H1 (cell line): ENCODE results near the gene PRPS1. TPM values are rescaled to one million over a fixed set of nuclear protein-coding genes. Genes with fewer than 3 reads are reported as not detected.

Source experiments
- CTCF ChIA-PET: fragments of 300-600 bp; sonication (Branson Sonifier 250); formaldehyde crosslinking; loops from one replicate; lab custom pipeline; 2021; ENCODE audit not compliant: partially characterized antibody; lab: Charles Lee
- POLR2A ChIA-PET: fragments of 300-600 bp; sonication (Branson Sonifier 250); formaldehyde crosslinking; loops from one replicate; lab custom pipeline; 2021; ENCODE audit warnings: inconsistent platforms; ENCODE audit not compliant: partially characterized antibody; lab: Charles Lee
- DNase-seq, 2 experiments: peaks; one replicate each; pipeline versions ENCODE4 v3.0.0 to v3.0.0-alpha.2; 2010 to 2022; ENCODE audit warnings: low spot score in 2 of 2, low read depth in 1 of 2, mixed read lengths in 1 of 2
- FAIRE-seq: peaks from 2 replicates; lab custom pipeline; 2011; peaks lifted over from hg19 to GRCh38; lab: Jason Lieb, UNC
- H2AFZ ChIP-seq: 2 replicates; pipeline ENCODE4 v1.8.1; 2012; ENCODE audit warnings: low read length, inconsistent platforms
- H2AK5ac ChIP-seq: 2 replicates; pipeline ENCODE4 v1.6.1; 2013; ENCODE audit warnings: low read depth, low read length
- H2BK120ac ChIP-seq: replicated peaks from 2 replicates; pipeline ENCODE3; 2013; ENCODE audit warnings: low read depth, low read length, inconsistent platforms
- H2BK12ac ChIP-seq: 2 replicates; pipeline ENCODE4 v1.6.1; 2013; ENCODE audit warnings: low read depth, low read length
- H2BK15ac ChIP-seq: 2 replicates; pipeline ENCODE4 v1.6.1; 2013; ENCODE audit warnings: low read length
- H2BK20ac ChIP-seq: 2 replicates; pipeline ENCODE4 v1.6.1; 2013; ENCODE audit warnings: low read length
- H2BK5ac ChIP-seq: 2 replicates; pipeline ENCODE4 v1.6.1; 2013; ENCODE audit warnings: low read depth, low read length
- H3K14ac ChIP-seq: 2 replicates; pipeline ENCODE4 v1.6.1; 2013; ENCODE audit warnings: inconsistent platforms; ENCODE audit not compliant: insufficient read length
- H3K18ac ChIP-seq: 2 replicates; pipeline ENCODE4 v1.6.1; 2013; ENCODE audit warnings: low read length; ENCODE audit errors: extremely low read depth
- H3K23ac ChIP-seq: 2 replicates; pipeline ENCODE4 v1.6.1; 2013; ENCODE audit warnings: inconsistent platforms; ENCODE audit not compliant: insufficient read length
- H3K23me2 ChIP-seq: 2 replicates; pipeline ENCODE4 v1.6.1; 2013; ENCODE audit warnings: low read depth, low read length
- H3K27ac ChIP-seq: 2 replicates; pipeline ENCODE4 v1.6.1; 2011; ENCODE audit warnings: low read depth, low read length, inconsistent platforms
- H3K27me3 ChIP-seq, 4 experiments: replicated peaks in 1 of 4; 1 replicate in 1 of 4; 2 replicates in 3 of 4; pipeline versions ENCODE4 v1.6.1 to v1.8.1; 2011 to 2013; ENCODE audit warnings: low read length in 3 of 4, mild to moderate bottlenecking in 3 of 4, inconsistent platforms in 2 of 4, mixed read lengths in 2 of 4, moderate library complexity in 1 of 4; ENCODE audit not compliant: control insufficient read depth in 3 of 4, insufficient read depth in 3 of 4; ENCODE audit errors: extremely low read depth in 1 of 4
- H3K36me3 ChIP-seq, 4 experiments: 2 replicates each; pipeline versions ENCODE4 v1.6.1 to v1.8.1; 2011 to 2013; ENCODE audit warnings: mild to moderate bottlenecking in 4 of 4, low read length in 3 of 4, moderate library complexity in 2 of 4, control low read depth in 1 of 4, inconsistent platforms in 1 of 4; ENCODE audit not compliant: insufficient read depth in 4 of 4, control insufficient read depth in 2 of 4
- H3K4ac ChIP-seq: replicated peaks from 2 replicates; pipeline ENCODE3; 2013; ENCODE audit warnings: low read length, low read depth, mixed read lengths, inconsistent platforms; ENCODE audit not compliant: insufficient read length
- H3K4me1 ChIP-seq, 4 experiments: replicated peaks in 1 of 4; 1 replicate in 1 of 4; 2 replicates in 3 of 4; pipeline versions ENCODE4 v1.6.1 to v1.8.1; 2011 to 2013; ENCODE audit warnings: low read length in 3 of 4, inconsistent platforms in 2 of 4, mixed read lengths in 1 of 4; ENCODE audit not compliant: insufficient read depth in 4 of 4, control insufficient read depth in 3 of 4
- H3K4me2 ChIP-seq, 2 experiments: 2 replicates each; pipeline versions ENCODE4 v1.6.1 to v1.8.1; 2011 to 2013; ENCODE audit warnings: low read depth in 2 of 2, low read length in 2 of 2, control low read depth in 1 of 2, inconsistent platforms in 1 of 2, mild to moderate bottlenecking in 1 of 2; ENCODE audit not compliant: insufficient read depth in 1 of 2
- H3K4me3 ChIP-seq, 4 experiments: fragments of 200-600, 300-600 bp in 1 of 4; sonication (generic), shearing (Covaris generic), sonication (Bioruptor Twin) in 1 of 4; 2 replicates each; pipeline versions ENCODE4 v1.5.1 to v1.8.1; 2011 to 2016; ENCODE audit warnings: low read length in 4 of 4, low read depth in 3 of 4, control low read depth in 2 of 4, inconsistent platforms in 2 of 4, mild to moderate bottlenecking in 2 of 4, mixed read lengths in 1 of 4, moderate library complexity in 1 of 4; ENCODE audit not compliant: insufficient read depth in 2 of 4; ENCODE audit errors: extremely low read depth in 1 of 4
- H3K56ac ChIP-seq: replicated peaks from 2 replicates; pipeline ENCODE3; 2013; ENCODE audit warnings: low read depth, mild to moderate bottlenecking, mixed read lengths, low read length, inconsistent platforms; ENCODE audit not compliant: insufficient read length
- H3K79me1 ChIP-seq: 2 replicates; pipeline ENCODE4 v1.6.1; 2013; ENCODE audit warnings: low read depth, low read length, control low read depth
- H3K79me2 ChIP-seq, 2 experiments: 2 replicates each; pipeline versions ENCODE4 v1.6.1 to v1.8.1; 2012 to 2013; ENCODE audit warnings: low read length in 2 of 2, mild to moderate bottlenecking in 2 of 2, inconsistent platforms in 1 of 2; ENCODE audit not compliant: insufficient read depth in 2 of 2, control insufficient read depth in 1 of 2
- H3K9ac ChIP-seq, 4 experiments: replicated peaks in 1 of 4; 1 replicate in 1 of 4; 2 replicates in 3 of 4; pipeline versions ENCODE4 v1.6.1 to v1.8.1; 2011 to 2013; ENCODE audit warnings: low read depth in 3 of 4, low read length in 3 of 4, control low read depth in 2 of 4, mild to moderate bottlenecking in 2 of 4, moderate library complexity in 2 of 4, inconsistent platforms in 1 of 4; ENCODE audit errors: extremely low read depth in 1 of 4
- H3K9me3 ChIP-seq, 2 experiments: 2 replicates each; pipeline versions ENCODE4 v1.6.1 to v1.8.1; 2012 to 2013; ENCODE audit warnings: mild to moderate bottlenecking in 2 of 2, moderate library complexity in 2 of 2, control low read depth in 1 of 2, inconsistent platforms in 1 of 2, low read depth in 1 of 2, low read length in 1 of 2, mixed read lengths in 1 of 2; ENCODE audit not compliant: insufficient read depth in 2 of 2
- H4K20me1 ChIP-seq, 2 experiments: replicated peaks in 1 of 2; 2 replicates each; pipeline versions ENCODE3 to v1.8.1; 2011 to 2013; ENCODE audit warnings: inconsistent platforms in 2 of 2, low read length in 2 of 2, mild to moderate bottlenecking in 1 of 2; ENCODE audit not compliant: insufficient read depth in 2 of 2, control insufficient read depth in 1 of 2
- H4K5ac ChIP-seq: 2 replicates; pipeline ENCODE4 v1.6.1; 2013; ENCODE audit warnings: low read length, low read depth, mixed read lengths, inconsistent platforms; ENCODE audit not compliant: insufficient read length
- H4K8ac ChIP-seq: 2 replicates; pipeline ENCODE4 v1.8.0; 2013; ENCODE audit warnings: mild to moderate bottlenecking, moderate library complexity, low read length, inconsistent platforms; ENCODE audit not compliant: insufficient read depth; ENCODE audit errors: extremely low read depth
- H4K91ac ChIP-seq: replicated peaks from 2 replicates; pipeline ENCODE3; 2013; ENCODE audit warnings: low read length, mixed read lengths, inconsistent platforms; ENCODE audit not compliant: insufficient read length
- CHD1 ChIP-seq: IDR thresholded peaks from 2 replicates; pipeline ENCODE4 v1.6.1; 2012; ENCODE audit warnings: low read depth, low read length, improper control_type of control experiment
- EP300 ChIP-seq, 2 experiments: IDR thresholded peaks; 1 replicate in 1 of 2; 2 replicates in 1 of 2; pipeline ENCODE4 v1.6.1; 2011 to 2012; ENCODE audit warnings: low read depth in 2 of 2, low read length in 2 of 2, mild to moderate bottlenecking in 2 of 2, borderline replicate concordance in 1 of 2, inconsistent platforms in 1 of 2, moderate library complexity in 1 of 2
- GTF2F1 ChIP-seq: IDR thresholded peaks from 2 replicates; pipeline ENCODE4 v1.6.1; 2012; ENCODE audit warnings: low read depth, low read length, improper control_type of control experiment, borderline replicate concordance
- KDM1A ChIP-seq: fragments of 200-600, 300-600 bp; sonication (generic); IDR thresholded peaks from 2 replicates; pipeline ENCODE4 v1.7.1; 2016; ENCODE audit warnings: mild to moderate bottlenecking, low read length, borderline replicate concordance
- MAFK ChIP-seq: IDR thresholded peaks from 2 replicates; pipeline ENCODE4 v1.6.1; 2012; ENCODE audit warnings: low read depth, mild to moderate bottlenecking, improper control_type of control experiment, low read length
- POU5F1 ChIP-seq: IDR thresholded peaks from 2 replicates; pipeline ENCODE4 v1.6.1; 2011; ENCODE audit warnings: low read depth, mild to moderate bottlenecking, low read length, moderate library complexity
- RBBP5 ChIP-seq: IDR thresholded peaks from 2 replicates; pipeline ENCODE4 v1.7.1; 2012; ENCODE audit warnings: low read depth, mild to moderate bottlenecking, inconsistent platforms, low read length, moderate library complexity, borderline replicate concordance
- SIRT6 ChIP-seq: IDR thresholded peaks from one replicate; pipeline ENCODE4 v1.7.1; 2012; ENCODE audit warnings: low read length, inconsistent platforms
- SP4 ChIP-seq: IDR thresholded peaks from 2 replicates; pipeline ENCODE4 v1.6.1; 2012; ENCODE audit warnings: low read length, inconsistent platforms
- WGBS, 2 experiments: shearing (Covaris generic) in 1 of 2; methylation state at CpG; one replicate each; pipeline versions ENCODE4 v1.1.6 to v1.1.7; 2013 to 2015; ENCODE audit warnings: low lambda C conversion rate in 2 of 2, mixed read lengths in 2 of 2, inconsistent platforms in 1 of 2, low coverage in 1 of 2, missing lambda C conversion rate in 1 of 2; ENCODE audit not compliant: insufficient replicate concordance in 2 of 2, insufficient coverage in 1 of 2, insufficient read length in 1 of 2; ENCODE audit errors: extremely low coverage in 1 of 2, missing lambda C conversion rate in 1 of 2; 5-methylcytosine and 5-hydroxymethylcytosine counted together
- polyA plus RNA-seq, 7 experiments: library from polyadenylated mRNA; depleted of rRNA in 3 of 7; stranded (reverse) in 5 of 7; unstranded in 2 of 7; fragments of >200 nt in 5 of 7; fragments of 200-250 nt in 2 of 7; gene quantifications; 1 replicate in 5 of 7; 2 replicates in 1 of 7; 4 replicates in 1 of 7; pipeline versions ENCODE4 v1.2.1 to v1.2.3, GENCODE V29; 2011 to 2013; ENCODE audit warnings: missing spikeins in 2 of 7, mixed read lengths in 2 of 7
- total RNA-seq: library from RNA; stranded (reverse); fragmentation: NEBNext Ultra II Directional; extraction: Animal tissue kit (Norgen Biotek cat#: 25700); gene quantifications from 2 replicates; pipeline ENCODE4 v1.2.1, GENCODE V29; 2021

PRPS1 gene
- total and polyA plus RNA-seq, 2 of the 8 experiments (the other 6 are each of a cell fraction or from before 2014, with no cell fraction given), result 90.1 to 110 TPM

- no peak overlapping the region for H3K27ac ChIP-seq
- TF ChIP-seq CHD1 (no peak), EP300 (IDR thresholded peaks at IDR 0.05; ENCODE audit: borderline replicate concordance in 1 of 2, low read depth in 2 of 2, low read length in 2 of 2) (no peak), MAFK (no peak), POU5F1 (0 out of 2 replicates have a peak, but pooled peaks have one; percentile 26), SP4 (no peak), KDM1A (no peak), GTF2F1 (no peak), SIRT6 (no peak), RBBP5 (no peak)
- TF ChIP-seq, all 59 proteins: peak for 1
- no peak overlapping the region for H4K5ac ChIP-seq
- no peaks in the 10 kb centered on the region for H3K9me3 ChIP-seq
- H3K23ac ChIP-seq, result no peak overlapping the region
- H3K79me1 ChIP-seq, result no peaks in the 10 kb centered on the region
- H3K56ac ChIP-seq, result no peak overlapping the region
- CTCF ChIA-PET, result interaction anchor here (0.9 to 2.4 kb wide), 5 partner anchors 88 to 147 kb away, joined by 3 to 11 read pairs (median 4); partner anchors contain the start of gene NCBP2L
- no peak overlapping the region for H3K14ac ChIP-seq
- no peak overlapping the region for H2AK5ac ChIP-seq
- no peak overlapping the region for H3K18ac ChIP-seq
- no peak overlapping the region for H2BK120ac ChIP-seq
- peak overlapping the region; percentile 74 to 94 (median 87) for H3K4me3 ChIP-seq
- no peak overlapping the region for H3K4ac ChIP-seq
- POLR2A ChIA-PET, result interaction anchor here (0.6 to 1.4 kb wide), 4 partner anchors 11 to 588 kb away, joined by 3 to 4 read pairs (median 3); no protein-coding TSS in a partner anchor
- DNase-seq, result no peak
- WGBS, 2 experiments, result 13% methylated on average over 3 of the region's 3 CpGs; no CpG with 5 or more reads in 1 of the 2 experiments
- H3K36me3 ChIP-seq, result no peaks in the 10 kb centered on the region; a peak in 1 of 8 replicates
- H3K79me2 ChIP-seq, result peaks cover 0 to 60% of the 10 kb centered on the region in 2 experiments; a peak in 3 of 4 replicates
- no peak overlapping the region for H2BK20ac ChIP-seq
- H3K9ac ChIP-seq, result peak overlapping the region in 2 of 4 experiments; percentile 13 to 37; a peak in 3 of 7 replicates
- H2BK15ac ChIP-seq, result no peak overlapping the region
- no peaks in the 10 kb centered on the region for H3K27me3 ChIP-seq
- no peak overlapping the region for H2BK12ac ChIP-seq
- no peaks in the 10 kb centered on the region; a peak in 1 of 7 replicates for H3K4me1 ChIP-seq
- H4K20me1 ChIP-seq, result peaks cover 0 to 5% of the 10 kb centered on the region in 2 experiments
- peak overlapping the region; percentile 67 to 68 for H3K4me2 ChIP-seq
- no peak overlapping the region for H2BK5ac ChIP-seq
- H4K8ac ChIP-seq, result no peak overlapping the region
- no peak for FAIRE-seq
- H4K91ac ChIP-seq, result no peak overlapping the region
- no peak overlapping the region for H2AFZ ChIP-seq
- H3K23me2 ChIP-seq, result peaks cover 2% of the 10 kb centered on the region; the same call in 1 of the 2 replicates
Measured at GRCh38 chrX:107630031-107630689, 1.9 kb downstream of the PRPS1 start.
